ENCODE results near the gene DENND2A.
"Not testable (repeated sequence)": the region's sequence is repeated elsewhere in the genome, so short reads cannot be mapped to it uniquely, and the experiment has no call there.

Gene DENND2A

DNA sequence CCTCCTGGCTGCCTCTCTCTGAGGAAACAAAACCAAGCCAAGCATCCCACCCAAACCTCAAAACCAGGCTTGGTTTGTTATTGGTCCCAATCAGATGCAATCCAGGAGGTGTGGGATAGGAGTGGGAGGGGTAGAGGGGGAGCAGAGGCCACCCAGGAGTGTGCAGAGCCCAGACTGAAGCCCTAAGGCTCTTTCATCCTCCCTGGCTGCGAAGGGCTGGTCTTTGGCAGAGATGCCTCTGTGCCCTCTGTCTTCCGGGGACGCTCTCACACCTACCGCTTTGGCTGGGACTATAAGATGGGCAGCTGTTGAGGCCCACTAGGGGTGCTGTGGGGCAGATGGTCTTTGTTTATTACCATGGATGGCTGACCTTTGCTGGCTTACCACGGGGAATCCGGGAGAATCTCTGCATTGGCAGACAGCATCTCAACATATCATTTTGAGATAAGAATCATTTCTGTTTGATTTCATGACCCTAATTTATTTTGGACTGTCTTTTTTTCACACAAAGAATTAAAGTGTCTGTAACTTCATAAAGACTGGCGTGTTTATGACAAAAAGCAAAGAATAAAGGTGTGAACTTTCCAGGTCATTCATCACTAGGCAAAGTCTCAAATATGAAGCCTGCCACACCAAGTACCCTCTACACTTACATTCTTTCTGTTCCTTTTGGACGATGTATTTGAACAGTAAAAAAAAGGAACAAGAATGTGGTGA lies 6.5 kb upstream of the DENND2A start:
- DNase-seq (ENCODE audit: low read depth): no peak

- DNase-seq (ENCODE audit: low read depth): no peak
Observed at GRCh38 chr7:140645166-140645900, 4.7 kb upstream of the DENND2A start.

DNA sequence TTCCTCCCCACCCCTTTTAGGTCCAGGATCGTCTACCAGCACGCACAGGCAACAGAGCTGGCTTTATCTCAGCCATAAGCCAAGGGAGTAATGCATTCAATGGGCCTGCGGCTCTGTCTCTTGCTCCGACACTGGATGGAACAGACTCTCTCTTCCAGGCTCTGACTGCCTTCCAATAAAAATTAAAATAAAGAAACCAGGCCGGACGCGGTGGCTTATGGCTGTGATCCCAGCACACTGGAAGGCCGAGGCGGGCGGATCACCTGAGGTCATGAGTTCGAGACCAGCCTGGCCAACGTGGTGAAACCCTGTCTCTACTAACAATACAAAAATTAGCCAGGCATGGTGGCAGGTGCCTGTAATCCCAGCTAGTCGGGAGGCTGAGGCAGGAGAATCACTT lies 4.1 kb upstream of the DENND2A start:
- DNase-seq (ENCODE audit: low read depth): not testable (repeated sequence)

GRCh38 chr7:140643416-140643815 lies 2.8 kb upstream of the DENND2A start:
- DNase-seq (ENCODE audit: low read depth): no peak

- no peak for DNase-seq (ENCODE audit: low read depth)
Observed at GRCh38 chr7:140641524-140642195, 1.0 kb upstream of the DENND2A start.

DNA sequence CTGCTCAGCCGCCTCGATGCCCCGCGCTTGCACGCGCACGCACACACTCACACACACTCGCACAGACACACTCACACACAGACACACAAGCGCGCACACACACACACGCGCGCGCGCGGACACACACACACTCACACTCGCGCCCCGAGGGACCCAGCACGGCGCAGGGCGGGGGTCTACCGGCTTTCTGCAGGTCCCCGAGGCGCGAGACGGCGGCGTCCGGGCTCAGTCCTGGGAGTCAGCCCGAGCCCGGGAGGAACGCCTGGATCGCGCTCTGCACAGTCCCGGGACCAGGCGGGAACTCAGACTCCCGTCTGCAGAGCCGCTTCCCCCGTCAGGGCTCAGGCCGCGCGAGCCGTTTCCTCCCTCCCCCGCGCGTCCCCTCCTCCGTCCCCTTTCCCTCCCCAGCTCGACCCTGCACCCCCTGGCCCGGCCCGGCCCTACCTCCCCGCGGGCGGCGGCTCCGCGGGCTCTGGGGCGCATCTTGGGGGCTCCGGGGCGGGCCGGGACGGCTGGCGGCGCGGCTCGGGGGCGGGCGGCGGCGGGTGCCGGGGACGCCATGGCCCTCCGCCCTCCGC lies 464 bp downstream of the DENND2A start:
- no peak for DNase-seq (ENCODE audit: low read depth)

DNA sequence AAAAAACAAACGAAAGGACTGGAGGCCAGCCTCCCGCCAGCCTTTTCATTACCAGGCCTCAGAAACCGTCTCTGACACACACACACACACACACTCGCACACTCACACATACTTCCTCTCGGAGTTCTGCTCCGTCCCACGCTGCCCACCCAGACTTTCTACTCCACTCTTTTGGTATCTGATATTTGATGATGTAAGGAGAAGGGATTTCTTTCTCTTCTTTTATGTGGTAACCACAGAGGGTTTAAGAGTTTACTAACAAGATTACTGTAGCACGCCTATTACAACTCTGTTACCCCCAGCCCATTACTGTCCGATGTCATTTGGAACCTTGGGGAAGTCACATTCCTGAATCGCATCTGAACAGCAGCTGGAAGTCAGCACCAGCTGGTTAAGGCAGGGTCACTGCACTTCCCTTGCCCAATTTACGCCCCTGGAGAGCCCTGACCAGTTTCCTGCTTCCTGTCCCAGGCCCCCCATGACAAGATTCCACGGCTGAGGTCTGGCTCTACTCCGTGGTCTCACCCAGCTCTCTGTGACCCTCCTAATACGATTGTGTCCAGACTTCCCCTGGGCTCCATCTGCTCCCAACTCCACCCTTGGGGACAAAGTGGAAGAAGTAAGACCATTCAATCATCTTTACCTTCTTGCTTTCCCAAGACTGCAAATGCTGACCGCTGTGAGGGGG lies 1.1 kb downstream of the DENND2A start:
- no peak for DNase-seq (ENCODE audit: low read depth)

- DNase-seq (ENCODE audit: low read depth): no peak
Observed at GRCh38 chr7:140638173-140638791, 2.3 kb downstream of the DENND2A start.

DNA sequence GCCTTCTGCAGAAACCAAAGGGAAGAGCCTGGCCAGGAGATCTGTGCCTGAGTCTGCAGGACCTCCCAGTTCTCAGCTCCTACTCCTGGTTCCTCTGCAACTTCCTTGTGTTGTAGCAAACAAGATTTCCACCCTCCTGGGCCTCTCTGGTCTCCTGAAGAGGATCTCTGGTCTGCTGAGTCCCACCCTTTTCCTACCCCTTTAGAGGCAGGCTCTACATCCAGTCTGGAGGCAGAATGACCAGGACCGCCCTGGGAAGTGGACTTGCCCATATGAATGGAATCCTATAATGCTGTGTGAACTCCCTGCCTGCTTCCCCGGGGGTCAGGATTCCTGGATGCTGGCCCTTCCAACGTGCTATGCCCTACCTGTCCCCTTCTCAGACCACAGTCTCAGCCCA lies 3.2 kb downstream of the DENND2A start:
- DNase-seq (ENCODE audit: low read depth): no peak

GRCh38 chr7:140635816-140636215 lies 4.8 kb downstream of the DENND2A start:
- DNase-seq (ENCODE audit: low read depth): no peak

GRCh38 chr7:140635345-140635744 lies 5.3 kb downstream of the DENND2A start:
- DNase-seq (ENCODE audit: low read depth): no peak

DNA sequence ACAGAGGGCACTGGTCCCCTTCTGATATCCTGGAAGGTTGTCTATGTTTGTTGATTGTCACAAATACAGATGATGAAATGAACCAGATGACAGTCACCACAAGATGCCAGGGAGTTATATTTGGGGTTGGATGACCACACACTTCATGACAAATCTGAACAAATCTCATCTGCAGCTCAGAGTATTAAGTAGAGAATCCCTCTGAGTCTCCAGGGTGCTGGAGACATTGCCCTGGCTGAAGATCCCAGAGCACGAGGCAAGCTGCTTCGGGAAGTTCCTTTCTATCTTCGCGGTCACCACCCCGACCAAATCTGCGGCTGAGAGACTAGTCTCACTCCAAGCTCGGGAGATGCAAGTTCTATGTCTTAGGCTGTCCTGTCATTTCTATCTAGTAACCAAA lies 9.0 kb downstream of the DENND2A start:
- no peak for DNase-seq (ENCODE audit: low read depth)

DNA sequence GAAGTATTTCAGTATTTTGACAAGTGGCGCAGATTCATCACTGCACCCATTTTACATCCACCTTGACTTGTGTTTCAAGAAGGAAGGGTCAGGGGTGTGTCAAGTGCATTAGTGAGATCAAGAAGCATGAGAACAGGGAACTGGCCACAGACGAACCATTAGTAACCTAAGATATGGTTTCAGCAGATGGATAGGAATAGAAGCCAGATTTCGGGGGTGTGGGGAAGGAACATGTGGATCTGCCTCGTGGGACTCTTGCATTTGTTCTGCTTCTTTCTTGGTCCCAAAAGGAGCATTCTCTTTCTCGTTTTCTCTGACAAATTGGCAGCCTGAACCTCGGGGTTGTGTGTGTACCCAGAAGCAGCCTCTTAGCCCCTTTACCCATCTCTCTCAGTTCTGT lies 9.6 kb downstream of the DENND2A start:
- DNase-seq (ENCODE audit: low read depth): no peak

GRCh38 chr7:140625908-140626868 lies 14.4 kb downstream of the DENND2A start:
- DNase-seq (ENCODE audit: low read depth): peak; percentile 90

GRCh38 chr7:140625192-140625558 lies 15.4 kb downstream of the DENND2A start:
- not testable (repeated sequence) for DNase-seq (ENCODE audit: low read depth)

DNA sequence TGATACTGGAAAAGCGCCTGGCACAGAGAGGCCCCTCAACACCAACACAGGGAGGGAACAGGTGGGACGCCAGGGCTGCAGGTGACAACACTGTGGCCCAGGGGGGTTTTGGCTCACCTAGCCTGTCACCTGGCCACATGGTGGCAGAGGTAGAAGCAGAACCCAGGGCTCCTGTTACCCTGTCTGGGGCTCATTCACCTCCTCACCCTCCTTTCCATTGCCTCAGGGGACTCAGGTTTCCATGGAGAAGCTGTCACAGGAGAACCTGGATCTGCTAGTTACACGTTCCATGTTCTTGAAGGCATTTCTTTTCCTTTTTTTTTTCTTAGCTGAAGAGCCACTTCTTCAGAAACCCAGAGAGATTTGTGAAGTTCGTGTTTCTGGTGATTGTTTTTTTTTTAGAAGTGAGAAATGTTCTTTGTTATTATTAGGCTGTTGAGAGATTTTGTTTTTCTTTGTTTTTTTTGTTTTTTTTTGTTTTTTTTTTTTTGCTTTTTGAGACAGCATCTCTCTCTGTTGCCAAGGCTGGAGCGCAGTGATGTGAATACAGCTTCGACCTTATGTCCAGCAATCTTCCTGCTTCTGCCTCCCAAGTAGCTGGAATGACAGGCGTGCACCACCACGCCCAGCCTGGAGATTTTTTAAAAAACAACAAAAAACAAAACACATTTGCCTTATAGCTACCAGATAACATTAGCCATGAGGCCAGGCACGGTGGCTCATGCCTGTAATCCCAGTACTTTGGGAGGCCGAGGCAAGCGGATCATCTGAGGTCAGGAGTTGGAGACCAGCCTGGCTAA lies 16.0 kb downstream of the DENND2A start:
- no peak for DNase-seq (ENCODE audit: low read depth)

GRCh38 chr7:140623980-140624379 lies 16.6 kb downstream of the DENND2A start:
- DNase-seq (ENCODE audit: low read depth): no peak

DNA sequence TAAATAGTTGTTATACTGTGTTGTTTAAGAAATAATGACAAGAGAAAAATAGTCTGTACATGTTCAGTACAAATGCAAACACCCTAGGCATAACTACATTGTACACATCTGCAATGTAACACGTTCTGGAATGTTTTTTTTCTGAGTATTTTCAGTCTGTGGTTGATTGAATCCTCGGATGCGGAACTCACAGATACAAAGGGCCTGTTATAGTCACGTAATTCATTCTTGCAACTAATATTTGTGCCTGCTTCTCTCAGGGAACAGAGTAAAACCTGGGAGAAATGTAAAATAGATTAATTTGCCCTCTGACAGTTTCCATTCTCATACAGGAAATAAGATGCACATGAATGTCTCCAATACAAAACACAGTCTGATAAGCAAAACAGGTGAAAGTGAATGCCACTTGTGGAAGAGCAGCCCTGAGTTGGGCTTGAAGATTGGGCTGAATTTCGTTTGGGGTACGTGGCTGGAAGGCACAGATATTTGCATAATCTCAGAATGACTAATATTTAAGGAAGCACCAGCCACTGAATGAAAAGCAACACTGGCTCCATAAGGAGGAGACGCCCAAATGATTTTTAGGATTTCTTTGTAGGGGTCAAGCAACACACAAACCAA lies 19.1 kb downstream of the DENND2A start:
- DNase-seq (ENCODE audit: low read depth): peak; percentile 49

- not testable (repeated sequence) for DNase-seq (ENCODE audit: low read depth)
Observed at GRCh38 chr7:140619915-140620510, 20.6 kb downstream of the DENND2A start.
